NCI-H128 (cell line): ENCODE results near the gene EIF1AD.
"Not testable (repeated sequence)": the region's sequence is repeated elsewhere in the genome, so short reads cannot be mapped to it uniquely, and the experiment has no call there.

Source experiments
- DNase-seq: peaks from one replicate; lab custom pipeline; 2025; ENCODE audit not compliant: unreplicated experiment; lab: John Stamatoyannopoulos, UW

Gene EIF1AD

GRCh38 chr11:65973439-65974110, 28.4 kb downstream of the EIF1AD start:
- DNase-seq = no peak

GRCh38 chr11:65972116-65972515, 29.8 kb downstream of the EIF1AD start:
- no peak for DNase-seq

GRCh38 chr11:65968600-65969482, 33.1 kb downstream of the EIF1AD start:
- DNase-seq = no peak

GRCh38 chr11:65967329-65967934, 34.5 kb downstream of the EIF1AD start:
- DNase-seq = no peak

- no peak for DNase-seq
These were observed 35.8 kb downstream of the EIF1AD start for GRCh38 chr11:65965986-65966762.

GRCh38 chr11:65964906-65965305, 37.1 kb downstream of the EIF1AD start:
- no peak for DNase-seq

GRCh38 chr11:65962141-65962564, 39.8 kb downstream of the EIF1AD start:
- DNase-seq = no peak

- DNase-seq = peak; percentile 97
These were observed 40.5 kb downstream of the EIF1AD start, which contains the start of gene SART1 for GRCh38 chr11:65961267-65962140. SART1 (plus strand) TSS chr11:65961734; CDS start chr11:65961781, 47 bp downstream.

GRCh38 chr11:65960824-65961266, 41.1 kb downstream of the EIF1AD start:
- no peak for DNase-seq

GRCh38 chr11:65958774-65959420, 43.1 kb downstream of the EIF1AD start:
- DNase-seq = no peak

- DNase-seq = no peak
These were observed 43.7 kb downstream of the EIF1AD start for GRCh38 chr11:65958291-65958690.

- DNase-seq = no peak
These were observed 47.2 kb downstream of the EIF1AD start for GRCh38 chr11:65954771-65955170.

- no peak for DNase-seq
These were observed 48.5 kb downstream of the EIF1AD start for GRCh38 chr11:65953471-65953870.

GRCh38 chr11:65952052-65952521, 49.9 kb downstream of the EIF1AD start:
- DNase-seq = no peak

GRCh38 chr11:65951641-65952040, 50.3 kb downstream of the EIF1AD start:
- DNase-seq = not testable (repeated sequence)

- not testable (repeated sequence) for DNase-seq
These were observed 51.2 kb downstream of the EIF1AD start for GRCh38 chr11:65950711-65951110.

GRCh38 chr11:65947603-65948125, 54.3 kb downstream of the EIF1AD start:
- no peak for DNase-seq

GRCh38 chr11:65947133-65947532, 54.8 kb downstream of the EIF1AD start:
- no peak for DNase-seq

- no peak for DNase-seq
These were observed 55.3 kb downstream of the EIF1AD start for GRCh38 chr11:65946655-65947054.
